SW480 (cell line): ENCODE measurements around the gene NKG7.

Source experiments
- DNase-seq: peaks from one replicate; pipeline ENCODE4 v3.0.0-alpha.2; 2016; ENCODE audit warnings: low spot score

NKG7 gene

DNA sequence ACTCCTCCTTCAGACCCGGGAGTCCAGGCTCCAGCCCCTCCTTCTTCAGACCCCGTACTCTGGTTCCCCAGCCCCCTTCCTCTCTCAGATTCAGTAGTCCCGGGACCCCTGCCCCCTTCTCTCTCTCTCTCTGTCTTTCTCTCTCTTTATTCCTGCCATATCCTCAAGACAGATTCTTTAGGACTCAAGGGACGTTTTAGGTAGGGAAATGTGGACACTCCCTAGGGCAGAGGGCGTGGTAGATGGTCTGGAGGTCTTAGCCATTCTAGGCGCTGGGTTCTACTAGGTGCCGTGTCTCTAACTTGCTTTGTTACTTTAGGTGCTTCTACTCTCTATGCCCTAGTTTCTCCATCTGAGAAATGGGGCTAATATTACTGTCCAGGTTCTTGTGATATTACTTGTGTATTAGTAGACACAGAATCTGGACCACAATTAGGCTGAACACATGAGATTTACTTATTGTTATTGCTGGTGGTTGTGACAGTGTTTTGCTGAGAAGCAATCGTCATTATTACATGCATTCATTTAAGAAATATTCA lies 18.7 kb upstream of the NKG7 start:
- no peak for DNase-seq

DNA sequence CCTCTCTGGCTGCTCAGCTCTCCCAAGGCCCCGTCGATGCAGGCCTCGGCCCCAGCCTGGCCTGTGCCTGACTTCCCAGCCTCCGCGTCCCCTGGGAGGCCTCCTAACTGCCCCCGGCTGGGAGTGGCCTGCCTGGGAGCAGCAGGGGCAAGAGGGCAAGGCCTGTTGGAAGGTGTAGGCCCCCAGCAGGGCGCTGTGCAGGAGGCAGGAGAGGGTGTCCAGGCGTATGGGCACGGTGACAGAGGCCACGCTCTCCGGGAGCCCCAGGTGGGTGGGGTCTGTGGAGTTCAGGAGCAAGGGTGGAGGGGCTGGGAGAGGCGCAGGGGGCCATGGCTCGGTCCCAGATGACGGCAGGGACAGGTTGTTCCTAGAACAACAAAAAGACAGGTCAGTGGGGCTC lies 16.7 kb upstream of the NKG7 start:
- DNase-seq, result no peak

DNA sequence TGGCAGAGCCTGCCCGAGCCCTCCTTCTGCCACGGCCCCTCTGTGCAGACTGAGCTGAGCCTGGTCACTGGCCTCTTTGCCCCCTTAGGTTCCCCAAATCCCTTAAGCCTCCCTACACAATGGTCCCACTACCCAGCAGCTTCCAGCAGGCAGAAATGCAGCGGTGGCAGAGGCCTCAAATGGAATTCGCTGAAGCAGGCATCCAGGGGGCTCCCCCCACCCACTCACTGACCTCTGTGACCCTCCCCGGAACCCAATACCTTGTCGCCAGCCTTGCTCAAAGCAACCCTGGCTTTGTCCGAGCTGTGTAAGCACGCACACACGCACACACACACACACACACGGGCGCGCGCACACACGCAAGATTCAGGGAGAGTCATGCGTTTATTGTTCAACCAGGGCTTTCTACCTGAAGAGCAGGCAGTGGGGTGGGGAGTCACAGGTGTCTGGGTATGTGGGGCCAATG lies 15.5 kb upstream of the NKG7 start, which contains the start of gene LIM2:
Gene LIM2, minus strand, starts transcription at position 51 of the 466 bp plus-strand sequence. CDS start 531 bp downstream, outside the sequence.
- no peak for DNase-seq

DNA sequence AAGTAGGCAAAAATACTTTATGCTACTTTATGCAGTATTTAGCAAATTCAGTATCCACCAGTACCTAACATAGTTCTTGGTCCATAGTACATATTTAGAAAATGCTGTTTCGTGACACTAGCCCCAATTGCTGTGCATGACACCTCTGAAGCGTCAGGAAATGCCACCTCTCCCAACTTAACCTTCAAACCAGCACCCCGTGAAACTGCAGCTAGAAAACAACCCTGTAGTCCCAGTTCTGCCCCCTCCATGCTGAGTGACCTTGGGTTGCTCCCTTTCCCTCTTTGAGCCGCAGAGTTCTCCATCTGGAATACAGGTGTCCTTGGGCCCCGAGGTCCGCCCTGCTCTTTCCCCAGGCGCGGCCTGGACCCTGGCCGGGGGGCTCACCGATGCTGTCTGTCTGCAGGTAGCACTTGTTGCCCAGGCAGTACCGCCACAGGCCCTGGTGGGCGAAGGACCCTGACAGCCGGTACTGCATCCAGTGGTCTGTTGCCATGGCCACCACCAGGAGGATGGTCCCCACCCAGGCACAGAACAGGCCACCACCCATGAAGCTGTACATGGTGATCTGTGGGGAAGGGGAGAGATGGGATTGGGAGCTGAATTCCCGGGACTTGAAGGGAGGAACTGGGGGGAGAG lies 14.5 kb upstream of the NKG7 start:
- DNase-seq, result no peak

DNA sequence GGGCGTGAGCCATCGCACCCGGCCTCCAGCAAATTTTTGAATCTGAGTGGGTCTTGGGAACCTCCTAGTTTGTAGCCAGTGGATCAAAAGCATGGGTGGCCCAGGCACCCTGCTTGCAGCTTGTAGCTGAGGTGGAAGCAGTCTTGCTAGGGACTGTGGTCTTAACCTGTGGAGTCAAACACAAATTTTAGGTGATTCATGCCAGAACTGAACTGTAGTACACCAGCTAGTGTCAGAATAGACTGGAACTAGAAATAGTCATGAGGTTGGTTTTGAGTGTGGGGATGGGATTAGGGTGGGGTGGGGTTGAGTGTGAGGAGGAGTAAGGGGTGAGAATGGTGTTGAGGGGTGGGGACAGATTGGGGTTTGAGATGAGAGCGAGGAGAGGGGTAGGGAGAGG lies 9.6 kb upstream of the NKG7 start:
- no peak for DNase-seq

DNA sequence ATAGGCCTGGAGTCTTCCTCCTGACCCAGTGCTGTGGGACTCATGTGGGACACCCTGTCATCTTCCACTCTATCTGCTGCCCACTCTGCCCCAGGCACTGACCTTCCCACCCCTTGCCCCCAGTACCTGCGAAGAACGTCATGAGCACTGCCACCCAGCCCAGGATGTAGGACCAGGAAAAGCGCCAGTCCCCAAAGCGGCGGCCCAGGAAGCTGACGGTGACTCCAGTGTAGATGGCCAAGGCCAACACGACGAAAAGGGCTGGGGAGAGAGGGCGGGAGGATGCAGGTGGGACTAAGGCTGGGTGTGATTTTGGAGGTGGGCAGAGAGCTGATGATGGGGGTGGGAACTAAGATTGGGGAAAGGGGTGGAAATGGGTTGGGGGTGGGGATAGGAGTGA lies 7.9 kb upstream of the NKG7 start:
- no peak for DNase-seq

DNA sequence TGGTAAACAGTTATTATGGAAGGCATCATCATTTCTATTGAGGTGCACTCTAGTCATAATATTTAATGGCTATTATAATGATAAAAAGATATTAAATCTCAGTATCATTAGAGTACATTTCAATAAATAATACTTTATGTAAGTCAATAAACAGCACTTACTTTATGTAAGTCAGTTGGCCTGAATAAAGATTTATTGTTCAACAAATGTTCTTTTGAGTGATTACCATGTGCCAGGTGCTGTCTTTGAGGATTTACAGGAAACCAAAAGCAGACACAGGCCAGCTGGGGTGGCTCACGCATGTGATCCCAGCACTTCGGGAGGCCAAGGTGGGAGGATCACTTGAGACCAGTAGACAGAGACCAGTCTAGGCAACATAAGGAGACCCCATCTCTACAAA lies 5.0 kb upstream of the NKG7 start:
- no peak for DNase-seq

DNA sequence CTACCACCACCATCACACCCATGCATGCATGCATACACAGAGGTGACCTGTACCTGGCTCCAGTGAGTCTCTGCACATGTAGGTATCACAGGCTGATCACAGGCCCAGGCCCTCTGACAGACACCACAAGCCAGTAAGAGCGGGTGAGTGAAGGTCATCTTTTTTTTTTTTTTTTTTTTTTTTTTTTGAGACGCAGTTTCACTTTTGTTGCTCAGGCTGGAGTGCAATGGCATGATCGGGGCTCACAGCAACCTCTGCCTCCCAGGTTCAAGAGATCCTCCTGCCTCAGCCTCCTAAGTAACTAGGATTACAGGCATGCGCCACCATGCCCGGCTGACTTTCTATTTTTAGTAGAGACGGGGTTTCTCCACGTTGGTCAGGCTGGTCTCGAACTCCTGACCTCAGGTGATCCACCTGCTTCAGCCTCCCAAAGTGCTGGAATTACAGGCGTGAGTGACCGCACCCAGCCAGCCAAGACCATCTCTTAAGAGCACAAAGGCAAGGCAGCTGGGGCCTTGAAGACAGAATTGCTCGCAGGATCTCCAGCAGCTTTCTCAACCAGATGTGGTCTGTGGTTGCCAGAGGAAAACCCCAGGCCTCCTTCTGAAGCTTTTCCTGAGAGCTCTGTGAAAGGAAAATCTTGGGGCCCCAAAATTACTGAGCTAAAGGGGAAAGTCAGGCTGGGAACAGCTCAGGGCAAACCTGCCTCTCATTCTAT lies 3.2 kb upstream of the NKG7 start:
- DNase-seq, result no peak

DNA sequence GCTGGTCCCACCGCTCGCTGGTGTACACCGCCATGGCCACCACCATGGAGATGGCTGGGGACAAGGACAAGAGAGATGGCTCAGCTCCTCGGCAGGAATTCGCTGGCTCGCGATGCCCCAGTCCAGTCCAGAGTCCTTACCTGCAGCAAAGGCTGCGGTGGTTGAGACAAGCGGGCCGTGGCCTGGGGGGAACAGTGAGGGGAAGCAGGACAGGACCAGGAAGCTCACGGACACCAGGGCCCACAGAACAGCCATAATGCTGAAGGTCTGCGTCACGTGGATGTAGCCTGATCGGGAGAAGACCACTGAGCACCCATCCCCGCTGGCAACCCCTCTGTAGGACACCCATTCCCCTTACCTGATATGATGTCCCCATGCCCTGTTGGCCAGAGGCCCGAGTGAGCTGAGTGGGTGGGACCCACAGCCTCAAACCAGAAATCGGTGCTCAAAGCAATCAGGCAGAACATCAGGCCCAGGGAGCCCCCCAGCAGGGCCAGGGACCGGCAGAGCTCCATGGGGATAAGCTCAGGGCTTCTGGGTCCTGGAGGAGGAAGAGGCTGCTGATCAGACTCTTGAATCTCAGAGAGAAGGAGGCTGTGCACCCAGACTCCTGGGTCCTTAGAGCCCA lies 319 bp downstream of the NKG7 start:
- no peak for DNase-seq

DNA sequence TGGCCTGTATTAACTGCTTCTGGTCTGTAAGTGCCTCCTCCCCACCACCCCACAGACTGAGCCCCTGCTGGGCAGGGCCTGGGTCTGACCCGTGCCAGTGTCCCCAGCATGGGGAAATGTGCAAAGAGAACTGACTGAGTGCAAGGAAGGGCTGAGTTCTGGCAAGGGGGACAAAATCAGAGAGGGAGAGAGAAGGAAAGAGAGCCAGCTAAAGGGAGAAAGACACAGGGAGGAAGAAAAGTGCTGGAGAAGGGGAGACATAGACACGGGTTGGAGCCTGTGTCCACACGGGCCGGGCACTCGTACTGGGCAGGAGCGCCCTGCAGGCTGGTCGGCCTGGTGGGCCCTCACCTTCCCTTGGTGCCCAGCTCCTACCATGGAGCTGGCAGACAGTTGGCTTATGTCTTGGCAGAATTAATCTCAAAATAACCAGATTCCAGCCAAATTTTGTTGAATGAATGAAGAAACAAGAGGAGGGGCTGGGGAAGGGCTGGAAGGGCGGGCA lies 1.2 kb downstream of the NKG7 start:
- DNase-seq, result no peak

DNA sequence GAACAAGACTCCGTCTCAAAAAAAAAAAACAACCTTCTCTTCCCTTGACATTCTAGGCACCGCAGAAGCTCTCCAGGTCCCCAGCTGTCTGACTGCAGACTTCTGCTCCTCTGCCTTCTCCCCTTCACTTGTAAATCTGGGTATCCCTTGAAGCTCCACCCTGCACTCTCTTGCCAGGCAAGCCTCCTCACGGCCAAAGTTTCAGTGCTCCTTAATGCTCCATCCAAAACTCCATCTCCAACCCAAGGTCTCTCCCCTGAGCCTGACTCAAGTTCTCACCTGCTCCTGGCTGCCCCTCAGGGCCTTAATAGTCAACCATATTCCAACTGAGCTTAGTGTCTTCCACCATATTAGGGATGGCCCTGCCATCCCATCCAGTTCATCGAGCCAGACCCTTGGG lies 2.2 kb downstream of the NKG7 start:
- no peak for DNase-seq

DNA sequence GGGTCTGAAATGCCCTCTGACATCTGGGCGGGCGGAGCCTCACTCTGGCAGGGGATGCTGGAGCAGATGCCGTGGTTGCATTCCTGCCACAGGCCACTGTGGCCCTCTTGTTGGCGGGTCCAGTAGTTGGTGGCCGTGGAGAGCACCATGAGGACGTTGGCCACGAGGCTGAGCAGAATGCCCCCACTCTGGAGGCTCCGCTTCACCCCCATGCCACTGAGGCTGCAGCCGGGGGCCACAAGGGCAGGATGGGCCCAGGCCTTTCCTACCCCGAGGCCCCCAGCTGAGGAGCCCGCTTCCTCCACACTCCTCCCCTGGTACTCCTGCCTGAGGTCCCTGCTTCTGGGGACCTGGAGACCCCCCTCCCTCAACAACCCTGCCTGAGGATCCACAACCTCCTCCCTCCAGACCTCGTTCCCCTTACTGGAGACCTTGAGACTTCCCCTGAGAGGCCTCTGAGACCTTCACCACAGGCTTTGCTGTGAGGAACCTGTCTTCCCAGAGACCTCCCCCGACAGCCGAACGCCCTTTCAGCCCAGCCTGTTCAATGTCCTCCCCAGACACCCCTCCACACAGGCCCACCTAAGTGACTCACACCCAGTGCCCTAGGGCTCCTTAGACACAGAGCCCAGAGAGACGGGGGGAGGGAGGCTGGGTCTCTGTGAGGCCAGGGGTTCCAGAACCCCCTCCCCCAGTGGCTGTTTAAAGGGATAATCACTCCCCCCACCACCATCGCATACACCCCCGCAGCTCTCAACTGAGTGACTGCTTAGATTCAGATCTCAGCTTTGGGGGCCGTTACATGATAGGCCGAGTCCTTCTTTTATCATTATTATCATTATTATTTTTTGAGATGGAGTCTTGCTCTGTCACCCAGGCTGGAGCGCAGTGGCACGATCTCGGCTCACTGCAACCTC lies 3.8 kb downstream of the NKG7 start, which contains the start of gene CLDND2:
Gene CLDND2, minus strand, starts transcription at position 638 of the 917 bp plus-strand sequence. Its CDS starts 426 bp downstream, at position 212.
- DNase-seq, result peak; percentile 25

DNA sequence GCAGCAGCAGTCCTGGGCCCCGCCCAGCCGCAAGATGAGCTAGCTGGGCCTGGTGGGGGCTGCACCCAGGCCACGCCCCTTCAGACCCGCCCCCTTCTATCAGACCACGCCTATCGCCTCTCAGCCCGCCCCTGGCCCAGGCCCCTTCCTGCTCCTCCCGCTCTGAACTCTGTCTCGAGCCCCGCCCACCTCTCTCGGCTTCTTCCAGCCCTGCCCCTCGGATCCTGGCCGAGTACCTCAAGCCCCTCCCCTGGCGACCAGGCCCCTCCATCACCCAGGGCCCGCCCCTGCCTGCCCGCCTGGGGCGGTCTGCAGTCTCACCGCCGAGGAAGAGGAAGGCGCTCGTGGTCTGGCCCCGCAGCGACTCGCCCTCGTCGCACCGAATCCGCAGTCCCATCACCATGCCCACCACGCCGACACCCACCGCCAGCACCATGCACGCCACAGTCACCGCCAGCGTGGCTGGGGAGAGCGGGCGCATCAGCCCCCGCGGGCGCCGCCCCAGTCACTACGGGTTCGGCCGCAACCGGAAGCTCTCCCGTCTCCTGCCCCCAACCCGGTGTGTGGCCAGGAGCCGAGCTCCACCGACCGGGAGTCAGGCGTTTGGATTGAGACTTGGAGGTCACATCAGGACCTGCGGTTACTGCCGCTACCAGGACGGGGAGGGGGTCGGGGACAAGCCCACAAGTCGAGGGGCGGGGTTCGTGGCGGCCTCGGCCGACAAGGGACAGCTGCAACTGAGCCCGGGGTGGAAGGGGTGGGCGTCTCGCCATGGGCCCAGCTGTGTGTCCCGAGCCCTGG lies 4.7 kb downstream of the NKG7 start:
- DNase-seq, result peak; percentile 99

DNA sequence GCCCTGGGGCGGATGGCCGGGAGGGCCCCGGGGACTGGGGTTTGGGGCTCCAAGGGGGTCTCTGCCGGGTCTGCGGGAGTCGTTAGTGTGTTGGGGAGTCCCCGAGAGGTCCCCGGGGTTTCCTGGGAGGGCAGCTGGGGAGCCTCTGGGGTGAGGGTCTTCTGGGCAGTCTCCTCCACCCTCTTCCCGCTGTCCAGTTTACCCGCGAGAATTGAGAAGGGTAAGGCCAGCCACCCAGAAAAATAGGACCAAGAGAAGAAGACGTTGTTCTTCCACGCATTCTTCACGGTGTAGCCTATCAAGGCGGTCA lies 5.2 kb downstream of the NKG7 start:
- no peak for DNase-seq

DNA sequence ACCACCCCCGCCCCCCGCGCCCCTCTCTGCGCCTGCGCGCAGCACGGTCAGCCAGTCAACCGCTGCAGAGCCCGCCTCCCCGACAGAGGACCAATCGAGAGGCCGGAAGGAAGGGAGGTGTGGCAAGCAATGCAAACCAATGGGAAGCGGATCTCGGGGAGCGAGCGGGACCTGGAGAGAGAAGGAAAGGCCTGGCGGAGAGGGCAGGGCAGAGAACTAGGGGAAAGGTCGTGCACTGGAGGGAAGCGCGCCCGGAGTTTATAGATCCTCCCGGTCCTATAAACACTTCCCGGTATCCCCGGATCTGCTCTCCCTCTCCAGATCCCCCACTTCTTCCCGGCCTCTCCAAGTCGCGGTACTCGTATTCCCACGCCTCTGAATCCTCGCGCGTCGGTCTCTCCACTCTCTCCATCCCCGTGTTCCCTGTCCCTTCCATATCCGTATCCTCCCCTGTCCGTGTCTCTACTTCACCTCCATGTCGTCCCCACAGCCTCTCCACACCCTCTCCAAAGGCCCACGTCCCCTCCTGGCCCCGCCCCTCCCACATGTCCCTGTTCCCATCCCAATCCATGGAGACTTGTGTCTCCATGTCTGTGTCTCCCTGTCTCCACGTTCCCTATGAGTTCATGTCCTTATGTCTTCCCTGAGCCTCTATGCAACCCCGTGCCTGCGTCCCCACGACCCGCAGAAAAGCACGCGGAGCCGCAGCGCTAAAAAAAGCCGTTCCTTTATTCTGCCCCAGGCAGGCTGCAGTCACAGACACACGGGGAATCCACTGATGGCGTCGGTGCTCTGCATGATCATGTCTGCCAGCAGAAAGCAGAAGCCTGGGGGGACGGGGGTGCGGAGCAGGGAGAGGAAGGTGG lies 5.8 kb downstream of the NKG7 start:
- DNase-seq, result peak; percentile 100

DNA sequence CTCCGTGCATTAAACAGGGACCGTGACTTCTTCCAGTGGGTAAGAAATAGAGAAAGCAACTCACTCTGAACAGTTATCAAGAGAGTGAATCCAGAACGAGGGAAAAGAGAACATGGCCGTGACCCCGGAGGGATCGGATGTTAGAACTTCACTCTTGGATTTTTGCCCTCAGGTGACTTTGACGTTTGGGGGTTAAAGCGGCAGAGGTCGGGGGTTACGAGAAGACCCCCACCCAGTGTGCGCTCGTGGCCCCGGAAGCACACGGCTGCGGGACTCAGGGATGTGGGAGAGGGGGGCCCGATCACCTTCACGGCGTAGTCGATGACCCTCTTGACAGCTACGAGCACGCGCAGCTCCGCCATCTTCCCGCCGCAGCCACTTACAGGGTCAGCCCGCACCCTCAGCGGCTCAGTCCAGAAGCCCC lies 6.5 kb downstream of the NKG7 start, which contains the start of gene ETFB:
Gene ETFB, minus strand, starts transcription at position 424 of the 424 bp plus-strand sequence. Its CDS starts 62 bp downstream, at position 362.
- no peak for DNase-seq

DNA sequence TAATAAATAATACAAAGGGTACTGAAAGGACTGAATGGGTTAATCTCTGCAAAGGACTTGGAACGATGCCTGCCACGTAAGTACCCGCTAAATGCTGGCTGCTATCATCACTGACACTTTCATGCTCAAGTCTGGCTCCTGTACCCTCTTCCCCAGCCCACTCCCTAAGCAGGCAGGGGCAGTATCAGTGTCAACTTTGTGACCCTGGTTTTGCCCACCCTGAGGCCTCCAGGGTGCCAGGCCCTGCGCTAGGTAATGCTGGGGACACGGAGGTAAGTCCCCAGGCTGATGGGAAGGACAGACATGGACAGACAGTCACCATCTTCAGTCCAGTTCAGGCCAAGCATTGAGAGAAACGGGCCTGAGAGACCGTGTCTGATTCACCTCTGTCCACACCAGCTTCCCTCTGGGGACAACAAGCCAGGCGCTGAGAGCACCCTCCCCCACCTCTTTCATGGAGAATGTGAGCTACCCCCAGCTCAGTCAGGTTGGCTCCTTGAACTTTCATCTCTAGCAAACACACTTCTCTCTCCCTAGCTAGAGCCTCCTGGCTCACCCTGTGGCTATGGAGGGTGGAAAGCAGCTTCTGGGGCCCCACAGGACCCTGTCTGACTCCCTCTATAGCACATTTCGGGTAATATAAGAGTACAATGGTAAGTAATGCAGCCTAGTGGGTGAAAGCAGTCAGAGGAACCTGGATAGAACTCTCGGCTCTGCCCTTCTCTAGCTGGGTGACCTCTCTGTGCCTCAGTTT lies 7.1 kb downstream of the NKG7 start:
- DNase-seq, result peak; percentile 48

DNA sequence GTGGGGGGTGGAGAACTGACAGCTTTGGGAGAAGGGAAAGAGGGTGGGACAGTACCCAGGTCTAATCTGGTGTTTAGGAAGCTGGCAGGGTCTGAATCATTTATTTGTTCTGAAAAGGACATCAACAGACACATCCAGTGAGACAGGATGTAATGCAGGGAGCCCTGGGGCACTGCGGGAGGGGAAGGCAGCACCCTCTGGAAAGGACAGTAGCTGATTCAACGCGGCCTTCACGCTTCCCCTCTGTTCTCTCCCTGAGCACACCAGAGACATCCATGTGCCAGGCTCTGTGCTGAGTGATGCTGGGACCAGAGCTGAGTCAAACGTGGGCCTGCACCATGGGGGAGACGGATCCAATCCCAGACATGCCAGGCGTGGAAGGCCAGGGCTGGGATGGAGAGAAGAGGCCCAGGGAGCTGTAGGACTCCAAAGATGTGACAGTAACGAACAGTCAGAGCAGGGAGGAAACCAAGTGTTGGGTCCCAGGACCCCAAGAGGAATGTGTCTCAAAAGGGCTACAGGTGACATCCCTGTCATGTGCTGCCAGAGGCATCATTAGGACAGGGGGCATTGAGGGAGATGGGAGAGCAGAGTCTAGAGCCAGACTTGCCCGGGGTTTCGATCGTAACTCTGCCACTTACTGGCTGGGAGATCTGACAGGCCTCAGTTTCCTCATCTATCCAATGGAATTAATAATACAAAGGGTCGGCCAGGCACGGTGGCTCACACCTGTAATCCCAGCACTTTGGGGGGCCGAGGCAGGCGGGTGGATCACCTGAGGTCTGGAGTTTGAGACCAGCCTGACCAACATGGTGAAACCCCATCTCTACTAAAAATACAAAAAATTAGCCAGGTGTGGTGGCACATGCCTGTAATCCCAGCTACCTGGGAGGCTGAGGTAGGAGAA lies 8.0 kb downstream of the NKG7 start:
- peak; percentile 35 for DNase-seq
